HCT116 (cell line): ENCODE measurements around the gene STIM2. TPM values are rescaled to one million over a fixed set of nuclear protein-coding genes. Genes with fewer than 3 reads are reported as not detected.

Experiments
- ATAC-seq: fragments of 200-7000 bp; cut with Tn5 transposase; 2 replicates; pipeline ENCODE4 v1.9.1; 2020; ENCODE audit warnings: mild to moderate bottlenecking, moderate library complexity
- BruUV-seq: library from RNA; stranded (reverse); fragments of 400-500 nt; replicated peaks from 2 replicates; lab custom pipeline; 2021; lab: Mats Ljungman, UMichigan
- CTCF ChIA-PET: fragments of 300-600 bp; sonication (Branson Sonifier 250); formaldehyde crosslinking; loops from one replicate; lab custom pipeline; 2021; ENCODE audit warnings: antibody characterized with exemption; lab: Charles Lee
- POLR2A ChIA-PET: fragments of 300-600, 350-600 bp; sonication (Branson Sonifier 250); formaldehyde crosslinking; loops from one replicate; lab custom pipeline; 2021; ENCODE audit warnings: antibody characterized with exemption; lab: Charles Lee
- RAD21 ChIA-PET, 2 experiments: fragments of 300-600 bp; sonication (Branson Sonifier 250); formaldehyde crosslinking; loops; one replicate each; lab custom pipeline; 2023; ENCODE audit warnings: low total read pairs in 2 of 2; ENCODE audit not compliant: uncharacterized antibody in 2 of 2, unreplicated experiment in 2 of 2, low non-redundant PET in 1 of 2; lab: Charles Lee
- DNase-seq: peaks from one replicate; pipeline ENCODE4 v3.0.0-alpha.2; 2010; ENCODE audit warnings: low read depth, low spot score
- H2AFZ ChIP-seq: fragments of 200-600 bp; shearing (Covaris generic), sonication (generic); 2 replicates; pipeline ENCODE4 v1.6.1; 2017; ENCODE audit warnings: low read depth, mixed run types, mixed read lengths, antibody characterized with exemption, low read length; ENCODE audit not compliant: poor library complexity, severe bottlenecking
- H3K27ac ChIP-seq: 2 replicates; pipeline ENCODE4 v1.5.1; 2012; ENCODE audit warnings: low read depth, low read length
- H3K27me3 ChIP-seq: fragments of 200-600 bp; sonication (generic); 2 replicates; pipeline ENCODE4 v1.6.1; 2016; ENCODE audit warnings: mixed run types, low read length, mixed read lengths; ENCODE audit not compliant: insufficient read depth
- H3K36me3 ChIP-seq, 2 experiments: fragments of 200-500 bp in 1 of 2; fragments of 200-600 bp in 1 of 2; sonication (Bioruptor generic) in 1 of 2; sonication (generic) in 1 of 2; 2 replicates each; pipeline versions ENCODE4 v1.5.1 to v1.6.1; 2014 to 2016; ENCODE audit warnings: low read length in 2 of 2, inconsistent platforms in 1 of 2, mixed read lengths in 1 of 2, mixed run types in 1 of 2; ENCODE audit not compliant: insufficient read depth in 2 of 2, control insufficient read depth in 1 of 2
- H3K4me1 ChIP-seq, 2 experiments: fragments of 200-600 bp in 1 of 2; sonication (generic) in 1 of 2; 2 replicates each; pipeline versions ENCODE4 v1.5.1 to v1.6.1; 2012 to 2017; ENCODE audit warnings: low read length in 2 of 2, inconsistent platforms in 1 of 2, mild to moderate bottlenecking in 1 of 2, mixed read lengths in 1 of 2, mixed run types in 1 of 2, moderate library complexity in 1 of 2; ENCODE audit not compliant: insufficient read depth in 2 of 2, control insufficient read depth in 1 of 2
- H3K4me2 ChIP-seq: fragments of 200-600 bp; sonication (generic); 2 replicates; pipeline ENCODE4 v1.6.1; 2017; ENCODE audit warnings: mixed run types, low read length, mixed read lengths
- H3K4me3 ChIP-seq, 2 experiments: fragments of 200-600 bp in 1 of 2; sonication (generic) in 1 of 2; replicated peaks in 1 of 2; 2 replicates each; pipeline ENCODE4 v1.5.1; 2011 to 2016; ENCODE audit warnings: low read length in 2 of 2, control low read depth in 1 of 2, low read depth in 1 of 2, mild to moderate bottlenecking in 1 of 2, mixed read lengths in 1 of 2, mixed run types in 1 of 2
- H3K79me2 ChIP-seq: fragments of 200-600 bp; sonication (generic); 2 replicates; pipeline ENCODE4 v1.6.1; 2017; ENCODE audit warnings: mild to moderate bottlenecking, mixed run types, low read length, moderate library complexity, mixed read lengths; ENCODE audit not compliant: insufficient read depth
- H3K9ac ChIP-seq: fragments of 200-600 bp; sonication (generic); 2 replicates; pipeline ENCODE4 v1.6.1; 2016; ENCODE audit warnings: low read length, mixed read lengths
- H3K9me2 ChIP-seq: fragments of 200-600 bp; sonication (generic), shearing (Covaris generic); 2 replicates; pipeline ENCODE4 v1.6.1; 2017; ENCODE audit warnings: mixed run types, mild to moderate bottlenecking, moderate library complexity; ENCODE audit not compliant: insufficient read depth
- H3K9me3 ChIP-seq, 2 experiments: fragments of 200-500 bp in 1 of 2; fragments of 200-600 bp in 1 of 2; sonication (Bioruptor generic) in 1 of 2; sonication (generic) in 1 of 2; 2 replicates each; pipeline ENCODE4 v1.6.1; 2014 to 2017; ENCODE audit warnings: low read length in 2 of 2, mixed read lengths in 2 of 2, inconsistent platforms in 1 of 2, low read depth in 1 of 2, mild to moderate bottlenecking in 1 of 2, mixed run types in 1 of 2, moderate library complexity in 1 of 2; ENCODE audit not compliant: control insufficient read depth in 1 of 2, insufficient read depth in 1 of 2
- H4K20me1 ChIP-seq: fragments of 200-600 bp; sonication (generic), shearing (Covaris generic); 2 replicates; pipeline ENCODE4 v1.6.1; 2017; ENCODE audit warnings: mixed run types, mild to moderate bottlenecking, moderate library complexity; ENCODE audit not compliant: insufficient read depth
- CBX3 ChIP-seq: IDR thresholded peaks from 2 replicates; pipeline ENCODE4 v1.6.1; 2012; ENCODE audit warnings: low read depth
- CEBPB ChIP-seq: IDR thresholded peaks from 2 replicates; pipeline ENCODE4 v1.6.1; 2012; ENCODE audit warnings: low read depth
- EGR1 ChIP-seq: IDR thresholded peaks from 2 replicates; pipeline ENCODE4 v1.6.1; 2012; ENCODE audit warnings: low read depth
- EZH2phosphoT487 ChIP-seq: fragments of 200-600 bp; IDR thresholded peaks from 2 replicates; pipeline ENCODE4 v1.6.1; 2018; ENCODE audit warnings: antibody characterized with exemption, borderline replicate concordance
- JUND ChIP-seq: IDR thresholded peaks from 2 replicates; pipeline ENCODE4 v1.6.1; 2012
- POLR2A ChIP-seq: IDR thresholded peaks from 2 replicates; pipeline ENCODE4 v1.7.0; 2011; ENCODE audit warnings: borderline replicate concordance; ENCODE audit not compliant: insufficient read depth, insufficient read length; ENCODE audit errors: extremely low read depth
- RAD21 ChIP-seq: IDR thresholded peaks from 2 replicates; pipeline ENCODE4 v1.6.1; 2012; ENCODE audit warnings: low read depth, mild to moderate bottlenecking
- SIN3A ChIP-seq: IDR thresholded peaks from 2 replicates; pipeline ENCODE4 v1.6.1; 2012; ENCODE audit warnings: low read depth
- YY1 ChIP-seq: IDR thresholded peaks from 2 replicates; pipeline ENCODE4 v1.6.1; 2011; ENCODE audit warnings: low read length, low read depth, moderate library complexity, mild to moderate bottlenecking; ENCODE audit not compliant: insufficient replicate concordance; ENCODE audit errors: extremely low read depth
- ZFX ChIP-seq: fragments of 450-650 bp; IDR thresholded peaks from 2 replicates; pipeline ENCODE4 v1.6.1; 2017
- intact Hi-C: fragments of 100-400 bp; cut with micrococcal nuclease; formaldehyde crosslinking; loops from 2 replicates; pipeline ENCODE4 v1.10.0; 2022
- total RNA-seq: library from RNA; stranded (reverse); gene quantifications from one replicate; pipeline ENCODE4 v1.2.1, GENCODE V29; 2021; ENCODE audit not compliant: unreplicated experiment
- TF ChIP-seq, protein P1 (sequence below): IDR thresholded peaks from 2 replicates; pipeline ENCODE4 v1.6.1; 2011; ENCODE audit warnings: mild to moderate bottlenecking, low read length, moderate library complexity; ENCODE audit not compliant: insufficient replicate concordance; ENCODE audit errors: extremely low read depth
- TF ChIP-seq, protein P2 (sequence below): IDR thresholded peaks from 2 replicates; pipeline ENCODE4 v1.6.1; 2012
- TF ChIP-seq, protein P3 (sequence below), 3 experiments: fragments of 200-600 bp in 1 of 3; sonication (generic) in 1 of 3; IDR thresholded peaks in 2 of 3; conservative IDR thresholded peaks in 1 of 3; 2 replicates each; pipeline ENCODE4 v1.5.1; 2012 to 2017; ENCODE audit warnings: low read depth in 2 of 3, low read length in 2 of 3, antibody characterized with exemption in 1 of 3, borderline replicate concordance in 1 of 3, control low read depth in 1 of 3, mild to moderate bottlenecking in 1 of 3, mixed read lengths in 1 of 3, mixed run types in 1 of 3, moderate library complexity in 1 of 3; ENCODE audit not compliant: insufficient read depth in 1 of 3
- TF ChIP-seq, protein P4 (sequence below): IDR thresholded peaks from 2 replicates; pipeline ENCODE4 v1.6.1; 2012; ENCODE audit warnings: low read depth

The STIM2 gene
- total RNA-seq, 1 experiment from 2014 or later: 65.9 TPM

DNA sequence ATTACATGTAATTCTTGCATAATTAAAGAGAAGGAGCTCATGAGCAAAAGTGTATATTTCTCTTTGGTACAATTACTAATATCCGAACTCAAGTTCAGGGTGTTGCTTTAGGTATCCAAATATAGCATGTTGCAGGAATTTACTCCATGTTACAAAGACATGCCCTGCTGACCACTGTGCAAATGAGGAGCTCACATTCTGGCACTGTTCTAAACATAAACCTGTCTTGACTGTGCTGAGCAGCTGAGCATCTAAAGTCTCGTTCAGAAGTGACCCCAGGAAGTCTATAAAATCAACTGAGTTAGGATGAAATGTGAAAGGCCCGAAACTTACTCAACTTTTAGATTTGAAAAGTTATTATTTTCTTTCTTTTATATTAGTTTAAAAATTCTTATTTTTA, 124.3 kb downstream of the STIM2 start:
- H2AFZ ChIP-seq: no peak overlapping the region
- no peaks in the 10 kb centered on the region for H3K4me1 ChIP-seq
- RAD21 ChIA-PET: no interaction called here
- intact Hi-C loops: no loop called here
- H3K27ac ChIP-seq: no peak overlapping the region
- no peak for DNase-seq
- no peaks in the 10 kb centered on the region for H3K9me3 ChIP-seq
- TF ChIP-seq, protein P1, sequence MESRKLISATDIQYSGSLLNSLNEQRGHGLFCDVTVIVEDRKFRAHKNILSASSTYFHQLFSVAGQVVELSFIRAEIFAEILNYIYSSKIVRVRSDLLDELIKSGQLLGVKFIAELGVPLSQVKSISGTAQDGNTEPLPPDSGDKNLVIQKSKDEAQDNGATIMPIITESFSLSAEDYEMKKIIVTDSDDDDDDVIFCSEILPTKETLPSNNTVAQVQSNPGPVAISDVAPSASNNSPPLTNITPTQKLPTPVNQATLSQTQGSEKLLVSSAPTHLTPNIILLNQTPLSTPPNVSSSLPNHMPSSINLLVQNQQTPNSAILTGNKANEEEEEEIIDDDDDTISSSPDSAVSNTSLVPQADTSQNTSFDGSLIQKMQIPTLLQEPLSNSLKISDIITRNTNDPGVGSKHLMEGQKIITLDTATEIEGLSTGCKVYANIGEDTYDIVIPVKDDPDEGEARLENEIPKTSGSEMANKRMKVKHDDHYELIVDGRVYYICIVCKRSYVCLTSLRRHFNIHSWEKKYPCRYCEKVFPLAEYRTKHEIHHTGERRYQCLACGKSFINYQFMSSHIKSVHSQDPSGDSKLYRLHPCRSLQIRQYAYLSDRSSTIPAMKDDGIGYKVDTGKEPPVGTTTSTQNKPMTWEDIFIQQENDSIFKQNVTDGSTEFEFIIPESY: no peak
- TF ChIP-seq CBX3 (no peak), ZFX (no peak), EGR1 (no peak), POLR2A (no peak), EZH2phosphoT487 (no peak), RAD21 (no peak), YY1 (no peak), JUND (no peak), CEBPB (no peak), SIN3A (no peak)
- TF ChIP-seq, protein P2, sequence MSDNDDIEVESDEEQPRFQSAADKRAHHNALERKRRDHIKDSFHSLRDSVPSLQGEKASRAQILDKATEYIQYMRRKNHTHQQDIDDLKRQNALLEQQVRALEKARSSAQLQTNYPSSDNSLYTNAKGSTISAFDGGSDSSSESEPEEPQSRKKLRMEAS: no peak
- TF ChIP-seq, protein P3, sequence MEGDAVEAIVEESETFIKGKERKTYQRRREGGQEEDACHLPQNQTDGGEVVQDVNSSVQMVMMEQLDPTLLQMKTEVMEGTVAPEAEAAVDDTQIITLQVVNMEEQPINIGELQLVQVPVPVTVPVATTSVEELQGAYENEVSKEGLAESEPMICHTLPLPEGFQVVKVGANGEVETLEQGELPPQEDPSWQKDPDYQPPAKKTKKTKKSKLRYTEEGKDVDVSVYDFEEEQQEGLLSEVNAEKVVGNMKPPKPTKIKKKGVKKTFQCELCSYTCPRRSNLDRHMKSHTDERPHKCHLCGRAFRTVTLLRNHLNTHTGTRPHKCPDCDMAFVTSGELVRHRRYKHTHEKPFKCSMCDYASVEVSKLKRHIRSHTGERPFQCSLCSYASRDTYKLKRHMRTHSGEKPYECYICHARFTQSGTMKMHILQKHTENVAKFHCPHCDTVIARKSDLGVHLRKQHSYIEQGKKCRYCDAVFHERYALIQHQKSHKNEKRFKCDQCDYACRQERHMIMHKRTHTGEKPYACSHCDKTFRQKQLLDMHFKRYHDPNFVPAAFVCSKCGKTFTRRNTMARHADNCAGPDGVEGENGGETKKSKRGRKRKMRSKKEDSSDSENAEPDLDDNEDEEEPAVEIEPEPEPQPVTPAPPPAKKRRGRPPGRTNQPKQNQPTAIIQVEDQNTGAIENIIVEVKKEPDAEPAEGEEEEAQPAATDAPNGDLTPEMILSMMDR (IDR thresholded peaks at IDR 0.05 in 2 of 3, conservative IDR thresholded peaks at IDR 0.05 in 1 of 3; ENCODE audit: borderline replicate concordance in 1 of 3, insufficient read depth in 1 of 3, low read depth in 2 of 3, low read length in 2 of 3): no peak
- TF ChIP-seq, protein P4, sequence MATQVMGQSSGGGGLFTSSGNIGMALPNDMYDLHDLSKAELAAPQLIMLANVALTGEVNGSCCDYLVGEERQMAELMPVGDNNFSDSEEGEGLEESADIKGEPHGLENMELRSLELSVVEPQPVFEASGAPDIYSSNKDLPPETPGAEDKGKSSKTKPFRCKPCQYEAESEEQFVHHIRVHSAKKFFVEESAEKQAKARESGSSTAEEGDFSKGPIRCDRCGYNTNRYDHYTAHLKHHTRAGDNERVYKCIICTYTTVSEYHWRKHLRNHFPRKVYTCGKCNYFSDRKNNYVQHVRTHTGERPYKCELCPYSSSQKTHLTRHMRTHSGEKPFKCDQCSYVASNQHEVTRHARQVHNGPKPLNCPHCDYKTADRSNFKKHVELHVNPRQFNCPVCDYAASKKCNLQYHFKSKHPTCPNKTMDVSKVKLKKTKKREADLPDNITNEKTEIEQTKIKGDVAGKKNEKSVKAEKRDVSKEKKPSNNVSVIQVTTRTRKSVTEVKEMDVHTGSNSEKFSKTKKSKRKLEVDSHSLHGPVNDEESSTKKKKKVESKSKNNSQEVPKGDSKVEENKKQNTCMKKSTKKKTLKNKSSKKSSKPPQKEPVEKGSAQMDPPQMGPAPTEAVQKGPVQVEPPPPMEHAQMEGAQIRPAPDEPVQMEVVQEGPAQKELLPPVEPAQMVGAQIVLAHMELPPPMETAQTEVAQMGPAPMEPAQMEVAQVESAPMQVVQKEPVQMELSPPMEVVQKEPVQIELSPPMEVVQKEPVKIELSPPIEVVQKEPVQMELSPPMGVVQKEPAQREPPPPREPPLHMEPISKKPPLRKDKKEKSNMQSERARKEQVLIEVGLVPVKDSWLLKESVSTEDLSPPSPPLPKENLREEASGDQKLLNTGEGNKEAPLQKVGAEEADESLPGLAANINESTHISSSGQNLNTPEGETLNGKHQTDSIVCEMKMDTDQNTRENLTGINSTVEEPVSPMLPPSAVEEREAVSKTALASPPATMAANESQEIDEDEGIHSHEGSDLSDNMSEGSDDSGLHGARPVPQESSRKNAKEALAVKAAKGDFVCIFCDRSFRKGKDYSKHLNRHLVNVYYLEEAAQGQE: no peak
- TF ChIP-seq, all 23 proteins: peak for 0
- ChIA-PET POLR2A (no interaction called here), CTCF (no interaction called here)
- Histone ChIP-seq H4K20me1 (no peaks in the 10 kb centered on the region), H3K4me2 (no peak overlapping the region), H3K27me3 (no peaks in the 10 kb centered on the region), H3K9ac (no peak overlapping the region), H3K4me3 (no peak overlapping the region), H3K9me2 (no peaks in the 10 kb centered on the region), H3K36me3 (no peaks in the 10 kb centered on the region), H3K79me2 (no peaks in the 10 kb centered on the region)
- no TSS peak for BruUV-seq
- ATAC-seq: no peak
